Activated gamma-delta T cell treated with Interleukin-2 at 50 U/mL for 16 hours (primary cell): ENCODE data around the gene RRP1B.

Experiments
- DNase-seq: peaks from one replicate; pipeline ENCODE4 v3.0.0-alpha.2; 2020

The RRP1B gene

GRCh38 chr21:43727519-43728153, 68.3 kb downstream of the RRP1B start:
- no peak for DNase-seq

- DNase-seq: no peak
These were observed 68.8 kb downstream of the RRP1B start for GRCh38 chr21:43728154-43728466.

GRCh38 chr21:43728467-43729390, 69.4 kb downstream of the RRP1B start:
- peak; percentile 69 for DNase-seq

GRCh38 chr21:43731476-43731875, 72.1 kb downstream of the RRP1B start:
- DNase-seq: no peak

- DNase-seq: no peak
These were observed 72.7 kb downstream of the RRP1B start for GRCh38 chr21:43731891-43732711.

- no peak for DNase-seq
These were observed 73.7 kb downstream of the RRP1B start for GRCh38 chr21:43733060-43733459.

- DNase-seq: no peak
These were observed 74.2 kb downstream of the RRP1B start for GRCh38 chr21:43733529-43734071.

- no peak for DNase-seq
These were observed 75.0 kb downstream of the RRP1B start for GRCh38 chr21:43734131-43734927.

GRCh38 chr21:43734928-43735229, 75.5 kb downstream of the RRP1B start:
- DNase-seq: no peak

- no peak for DNase-seq
These were observed 76.1 kb downstream of the RRP1B start for GRCh38 chr21:43735236-43736091.

GRCh38 chr21:43736224-43736883, 77.0 kb downstream of the RRP1B start:
- no peak for DNase-seq

- DNase-seq: no peak
These were observed 78.0 kb downstream of the RRP1B start for GRCh38 chr21:43737158-43737950.

GRCh38 chr21:43739621-43740435, 80.5 kb downstream of the RRP1B start:
- DNase-seq: no peak

GRCh38 chr21:43740497-43741156, 81.3 kb downstream of the RRP1B start:
- no peak for DNase-seq

- DNase-seq: no peak
These were observed 82.2 kb downstream of the RRP1B start for GRCh38 chr21:43741423-43742096.

- no peak for DNase-seq
These were observed 84.6 kb downstream of the RRP1B start for GRCh38 chr21:43743947-43744346.

- DNase-seq: no peak
These were observed 85.4 kb downstream of the RRP1B start for GRCh38 chr21:43744725-43745124.
